Activated B cell treated with CpG ODN at 0.5 μM for 24 hours (primary cell): ENCODE results near the gene TRMT2A. TPM values are rescaled to one million over a fixed set of nuclear protein-coding genes. Genes with fewer than 3 reads are reported as not detected.

Source experiments
- ATAC-seq: fragments of 200-7000 bp; cut with Tn5 transposase; one replicate; pipeline ENCODE4 v1.10.0; 2021; ENCODE audit warnings: low read depth, mild to moderate bottlenecking, moderate library complexity
- CTCF ChIA-PET: fragments of 350-600 bp; sonication (Branson Sonifier 250); formaldehyde crosslinking; loops from one replicate; lab custom pipeline; 2021; ENCODE audit warnings: antibody characterized with exemption; lab: Charles Lee
- POLR2A ChIA-PET: fragments of 350-600 bp; sonication (Branson Sonifier 250); formaldehyde crosslinking; loops from one replicate; lab custom pipeline; 2021; ENCODE audit warnings: antibody characterized with exemption; lab: Charles Lee
- DNase-seq: peaks from one replicate; pipeline ENCODE4 v3.0.0; 2022
- H3K27ac Mint-ChIP-seq: one replicate; pipeline ENCODE4 v1.8.0; 2020; ENCODE audit warnings: mixed read lengths
- H3K27me3 Mint-ChIP-seq: one replicate; pipeline ENCODE4 v1.8.0; 2021; ENCODE audit warnings: mixed read lengths
- H3K36me3 Mint-ChIP-seq: one replicate; pipeline ENCODE4 v1.8.0; 2021; ENCODE audit warnings: low read depth, mixed read lengths
- H3K4me1 Mint-ChIP-seq: one replicate; pipeline ENCODE4 v1.8.0; 2021; ENCODE audit warnings: mixed read lengths
- H3K4me3 Mint-ChIP-seq: one replicate; pipeline ENCODE4 v1.8.0; 2020; ENCODE audit warnings: mild to moderate bottlenecking, mixed read lengths
- H3K9me3 Mint-ChIP-seq: one replicate; pipeline ENCODE4 v1.8.0; 2020; ENCODE audit warnings: mixed read lengths
- intact Hi-C: fragments of 100-400 bp; cut with micrococcal nuclease; formaldehyde crosslinking; loops from one replicate; pipeline ENCODE4 v1.15.1; 2024
- total RNA-seq: library from RNA; stranded (reverse); gene quantifications from 2 replicates; pipeline ENCODE4 v1.2.3, GENCODE V29; 2022
- TF ChIP-seq, protein P1 (sequence below): fragments of 200-600 bp; IDR thresholded peaks from one replicate; pipeline ENCODE4 v1.8.0; 2022; ENCODE audit warnings: antibody characterized with exemption, mild to moderate bottlenecking

Gene TRMT2A
- total RNA-seq, 1 donor from 2014 or later: 91.7 TPM

- Mint-ChIP-seq H3K9me3 (no peaks in the 10 kb centered on the region), H3K36me3 (no peaks in the 10 kb centered on the region), H3K27ac (no peak overlapping the region), H3K4me3 (no peak overlapping the region), H3K27me3 (peaks cover 3% of the 10 kb centered on the region), H3K4me1 (no peaks in the 10 kb centered on the region)
- no peak for ATAC-seq
- DNase-seq: no peak
- ChIA-PET CTCF (no interaction called here), POLR2A (no interaction called here)
- TF ChIP-seq, protein P1, sequence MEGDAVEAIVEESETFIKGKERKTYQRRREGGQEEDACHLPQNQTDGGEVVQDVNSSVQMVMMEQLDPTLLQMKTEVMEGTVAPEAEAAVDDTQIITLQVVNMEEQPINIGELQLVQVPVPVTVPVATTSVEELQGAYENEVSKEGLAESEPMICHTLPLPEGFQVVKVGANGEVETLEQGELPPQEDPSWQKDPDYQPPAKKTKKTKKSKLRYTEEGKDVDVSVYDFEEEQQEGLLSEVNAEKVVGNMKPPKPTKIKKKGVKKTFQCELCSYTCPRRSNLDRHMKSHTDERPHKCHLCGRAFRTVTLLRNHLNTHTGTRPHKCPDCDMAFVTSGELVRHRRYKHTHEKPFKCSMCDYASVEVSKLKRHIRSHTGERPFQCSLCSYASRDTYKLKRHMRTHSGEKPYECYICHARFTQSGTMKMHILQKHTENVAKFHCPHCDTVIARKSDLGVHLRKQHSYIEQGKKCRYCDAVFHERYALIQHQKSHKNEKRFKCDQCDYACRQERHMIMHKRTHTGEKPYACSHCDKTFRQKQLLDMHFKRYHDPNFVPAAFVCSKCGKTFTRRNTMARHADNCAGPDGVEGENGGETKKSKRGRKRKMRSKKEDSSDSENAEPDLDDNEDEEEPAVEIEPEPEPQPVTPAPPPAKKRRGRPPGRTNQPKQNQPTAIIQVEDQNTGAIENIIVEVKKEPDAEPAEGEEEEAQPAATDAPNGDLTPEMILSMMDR: no peak
- intact Hi-C loops: no loop called here
Measured at GRCh38 chr22:20152464-20152890, 35.5 kb upstream of the TRMT2A start.

DNA sequence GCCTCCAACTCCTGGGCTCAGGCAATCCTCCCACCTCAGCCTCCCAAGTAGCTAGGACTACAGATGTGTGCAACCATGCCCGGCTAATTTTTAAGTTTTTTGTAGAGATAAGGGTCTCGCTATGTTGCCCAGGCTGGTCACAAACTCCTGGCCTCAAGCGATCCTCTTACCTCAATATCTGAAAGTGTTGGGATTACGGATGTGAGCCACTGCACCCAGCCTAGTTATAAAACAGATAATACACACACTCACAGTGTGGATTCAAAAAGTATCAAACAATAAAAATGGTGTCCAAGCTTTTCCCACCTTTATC, 34.2 kb upstream of the TRMT2A start:
- ChIA-PET POLR2A (no interaction called here), CTCF (no interaction called here)
- no peaks in the 10 kb centered on the region for H3K9me3 Mint-ChIP-seq
- no peak for DNase-seq
- H3K4me3 Mint-ChIP-seq: no peak overlapping the region
- no peak for ATAC-seq
- H3K36me3 Mint-ChIP-seq: no peaks in the 10 kb centered on the region
- TF ChIP-seq, protein P1: no peak
- no peaks in the 10 kb centered on the region for H3K27me3 Mint-ChIP-seq
- peaks cover 4% of the 10 kb centered on the region for H3K4me1 Mint-ChIP-seq
- intact Hi-C loops: no loop called here
- no peak overlapping the region for H3K27ac Mint-ChIP-seq

- no peaks in the 10 kb centered on the region for H3K36me3 Mint-ChIP-seq
- no peak within 1 kb of the TSS for H3K4me3 Mint-ChIP-seq
- ChIA-PET CTCF (no interaction called here), POLR2A (no interaction called here)
- TF ChIP-seq, protein P1: no peak
- DNase-seq (no peak), ATAC-seq (no peak)
- no peaks in the 10 kb centered on the region for H3K27me3 Mint-ChIP-seq
- H3K9me3 Mint-ChIP-seq: no peaks in the 10 kb centered on the region
- H3K4me1 Mint-ChIP-seq: peaks cover 4% of the 10 kb centered on the region
- H3K27ac Mint-ChIP-seq: no peak within 1 kb of the TSS
- intact Hi-C loops: no loop called here
Measured at GRCh38 chr22:20150381-20151275, 33.6 kb upstream of the TRMT2A start, which contains the start of gene CCDC188. Gene CCDC188 (minus strand): TSS chr22:20151055. CDS start chr22:20150986, 69 bp downstream.

DNA sequence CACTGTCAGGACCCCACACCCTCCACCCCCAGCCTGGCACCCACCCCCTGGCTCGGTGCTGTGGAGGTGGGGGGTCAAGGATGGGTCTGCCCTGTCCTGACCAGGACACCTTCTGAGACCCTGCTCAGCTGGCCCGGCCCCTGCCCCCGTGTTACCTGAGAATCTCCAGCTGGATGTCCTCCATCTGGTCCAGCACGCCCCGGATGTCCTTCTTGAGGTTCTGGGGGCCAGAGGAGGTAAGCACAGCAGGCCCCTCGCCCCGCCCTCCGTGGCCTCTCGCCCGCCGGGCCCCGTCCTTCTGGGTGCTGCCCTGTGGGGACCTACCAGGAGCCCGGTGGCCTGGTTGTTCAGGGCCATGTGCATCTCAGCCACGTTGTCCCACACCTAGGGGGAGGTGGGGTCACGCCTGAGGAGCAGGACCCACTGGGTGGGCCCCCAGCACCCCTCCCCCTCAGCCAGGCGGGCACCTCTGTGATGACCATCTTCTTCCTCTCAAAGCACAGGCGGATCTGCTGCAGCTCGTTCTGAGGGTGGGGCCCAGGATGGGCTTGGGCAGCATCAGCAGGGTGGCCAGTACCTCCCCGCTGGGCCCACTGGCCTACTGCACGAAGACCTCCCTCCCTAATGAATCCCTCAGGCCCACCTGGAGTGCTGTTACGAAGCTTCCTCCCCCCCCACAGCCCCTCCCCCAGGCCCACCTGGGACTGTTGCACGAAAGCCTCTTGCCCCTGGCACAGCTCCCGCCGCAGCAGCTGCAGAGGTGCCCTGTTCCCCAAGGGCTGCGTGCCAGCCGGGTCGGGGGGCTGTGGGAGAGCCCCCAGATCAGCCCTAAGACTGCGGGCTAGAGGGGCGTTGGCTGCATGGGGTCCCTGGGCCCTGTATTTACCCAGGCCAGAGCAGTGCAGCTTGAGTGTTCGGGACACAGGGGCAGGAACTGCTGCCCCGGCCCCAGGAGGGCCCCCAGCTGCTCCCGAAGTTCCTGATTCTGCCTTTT, 32.5 kb upstream of the TRMT2A start:
- ATAC-seq: no peak
- Mint-ChIP-seq H3K4me3 (no peak overlapping the region), H3K36me3 (peaks cover 3% of the 10 kb centered on the region), H3K27ac (no peak overlapping the region), H3K27me3 (no peaks in the 10 kb centered on the region), H3K9me3 (no peaks in the 10 kb centered on the region), H3K4me1 (peaks cover 4% of the 10 kb centered on the region)
- DNase-seq: no peak
- POLR2A ChIA-PET: no interaction called here
- TF ChIP-seq, protein P1: no peak
- intact Hi-C loops: no loop called here
- CTCF ChIA-PET: no interaction called here

GRCh38 chr22:20148414-20148813, 31.4 kb upstream of the TRMT2A start:
- TF ChIP-seq, protein P1: no peak
- no peaks in the 10 kb centered on the region for H3K27me3 Mint-ChIP-seq
- H3K27ac Mint-ChIP-seq: no peak overlapping the region
- no peak for DNase-seq
- H3K4me3 Mint-ChIP-seq: no peak overlapping the region
- intact Hi-C loops: no loop called here
- CTCF ChIA-PET: no interaction called here
- peaks cover 4% of the 10 kb centered on the region for H3K4me1 Mint-ChIP-seq
- H3K9me3 Mint-ChIP-seq: no peaks in the 10 kb centered on the region
- POLR2A ChIA-PET: no interaction called here
- no peak for ATAC-seq
- H3K36me3 Mint-ChIP-seq: peaks cover 7% of the 10 kb centered on the region
